HepG2 (cell line): ENCODE results near the gene DLL4. TPM values are rescaled to one million over a fixed set of nuclear protein-coding genes. Genes with fewer than 3 reads are reported as not detected.
A peak's percentile ranks its signal among the peaks of the same experiment; 100 is the strongest.

Experiments used
- DMAP1 ChIP-seq: IDR thresholded peaks from 2 replicates; pipeline ENCODE4 v1.6.1; 2016
- JUNB ChIP-seq: sonication (generic); formaldehyde crosslinking; IDR thresholded peaks from 2 replicates; pipeline ENCODE4 v1.8.0; 2022; ENCODE audit warnings: missing genetic modification reagents, mild to moderate bottlenecking, borderline replicate concordance
- MEF2D ChIP-seq: sonication (generic); formaldehyde crosslinking; IDR thresholded peaks from 2 replicates; pipeline ENCODE4 v1.5.1; 2020; ENCODE audit warnings: mild to moderate bottlenecking, missing genetic modification reagents
- NONO ChIP-seq, 2 experiments: fragments of 450-650 bp in 1 of 2; sonication (generic) in 1 of 2; formaldehyde crosslinking in 1 of 2; IDR thresholded peaks in 1 of 2; conservative IDR thresholded peaks in 1 of 2; 2 replicates each; pipeline versions ENCODE4 v1.6.1 to v1.8.0; 2017 to 2022; ENCODE audit warnings: mild to moderate bottlenecking in 1 of 2, missing genetic modification reagents in 1 of 2, moderate library complexity in 1 of 2
- POLR2G ChIP-seq: fragments of 200-400 bp; formaldehyde crosslinking; IDR thresholded peaks from 2 replicates; pipeline ENCODE4 v1.6.1; 2018; ENCODE audit warnings: mild to moderate bottlenecking, low read depth, low read length, moderate library complexity
- PRMT3 ChIP-seq: sonication (generic); formaldehyde crosslinking; IDR thresholded peaks from 2 replicates; pipeline ENCODE4 v1.8.1; 2022; ENCODE audit warnings: low read depth, mild to moderate bottlenecking, moderate library complexity, missing genetic modification reagents, borderline replicate concordance
- SYNCRIP ChIP-seq: fragments of 200-400 bp; formaldehyde crosslinking; IDR thresholded peaks from 2 replicates; pipeline ENCODE4 v1.6.1; 2018; ENCODE audit warnings: mild to moderate bottlenecking, low read depth, low read length; ENCODE audit not compliant: insufficient read depth
- THAP7 ChIP-seq: sonication (generic); formaldehyde crosslinking; IDR thresholded peaks from 2 replicates; pipeline ENCODE4 v1.8.1; 2023; ENCODE audit warnings: mild to moderate bottlenecking, missing genetic modification reagents
- ZFP41 ChIP-seq: sonication (generic); formaldehyde crosslinking; IDR thresholded peaks from 2 replicates; pipeline ENCODE4 v1.4.0; 2020; ENCODE audit warnings: mild to moderate bottlenecking, missing genetic modification reagents, borderline replicate concordance
- ZNF101 ChIP-seq: sonication (generic); formaldehyde crosslinking; IDR thresholded peaks from 2 replicates; pipeline ENCODE4 v1.4.0; 2020; ENCODE audit warnings: mild to moderate bottlenecking, low read depth, missing genetic modification reagents, borderline replicate concordance
- ZNF251 ChIP-seq: sonication (generic); formaldehyde crosslinking; IDR thresholded peaks from 2 replicates; pipeline ENCODE4 v1.9.0; 2021; ENCODE audit warnings: mild to moderate bottlenecking, missing genetic modification reagents
- ZNF33B ChIP-seq: sonication (generic); formaldehyde crosslinking; IDR thresholded peaks from 2 replicates; pipeline ENCODE4 v1.5.1; 2020; ENCODE audit warnings: mild to moderate bottlenecking, missing genetic modification reagents
- ZNF343 ChIP-seq: sonication (generic); formaldehyde crosslinking; IDR thresholded peaks from 2 replicates; pipeline ENCODE4 v1.4.0; 2020; ENCODE audit warnings: mild to moderate bottlenecking, missing genetic modification reagents
- ZNF558 ChIP-seq: sonication (generic); formaldehyde crosslinking; IDR thresholded peaks from 2 replicates; pipeline ENCODE4 v1.9.0; 2022; ENCODE audit warnings: mild to moderate bottlenecking, missing genetic modification reagents, borderline replicate concordance
- ZSCAN22 ChIP-seq: sonication (generic); formaldehyde crosslinking; IDR thresholded peaks from 2 replicates; pipeline ENCODE4 v1.4.0; 2020; ENCODE audit warnings: mild to moderate bottlenecking, missing genetic modification reagents
- polyA plus RNA-seq, 8 experiments: library from polyadenylated mRNA; depleted of rRNA in 3 of 8; stranded (reverse) in 7 of 8; unstranded in 1 of 8; fragments of >200 nt; fragmentation: Illumina TruSeq in 4 of 8; extraction: Trizol in 4 of 8; gene quantifications; 2 replicates each; pipeline versions ENCODE4 v1.2.1 to v1.2.3, GENCODE V29; 2011 to 2016; ENCODE audit warnings: low read depth in 4 of 8, missing spikeins in 1 of 8, mixed read lengths in 1 of 8; ENCODE audit not compliant: insufficient read depth in 1 of 8
- total RNA-seq, 5 experiments: library from RNA; depleted of rRNA; stranded (reverse); fragments of >200 nt; fragmentation: Illumina TruSeq; extraction: Trizol; gene quantifications; 2 replicates each; pipeline ENCODE4 v1.2.3, GENCODE V29; 2016; ENCODE audit warnings: low read depth in 1 of 5
- TF ChIP-seq, protein P1 (sequence below): sonication (generic); formaldehyde crosslinking; IDR thresholded peaks from 2 replicates; pipeline ENCODE4 v1.5.1; 2020; ENCODE audit warnings: mild to moderate bottlenecking, missing genetic modification reagents, moderate library complexity
- TF ChIP-seq, protein P2 (sequence below): sonication (generic); formaldehyde crosslinking; IDR thresholded peaks from 2 replicates; pipeline ENCODE4 v1.8.1; 2022; ENCODE audit warnings: mild to moderate bottlenecking, missing genetic modification reagents
- TF ChIP-seq, protein P3 (sequence below): sonication (generic); formaldehyde crosslinking; IDR thresholded peaks from 2 replicates; pipeline ENCODE4 v1.4.0; 2020; ENCODE audit warnings: missing genetic modification reagents

DLL4 gene
- total and polyA plus RNA-seq, 2 of the 13 experiments (the other 11 are each of a cell fraction or from before 2014, with no cell fraction given) = 0.20 to 0.25 TPM

DNA sequence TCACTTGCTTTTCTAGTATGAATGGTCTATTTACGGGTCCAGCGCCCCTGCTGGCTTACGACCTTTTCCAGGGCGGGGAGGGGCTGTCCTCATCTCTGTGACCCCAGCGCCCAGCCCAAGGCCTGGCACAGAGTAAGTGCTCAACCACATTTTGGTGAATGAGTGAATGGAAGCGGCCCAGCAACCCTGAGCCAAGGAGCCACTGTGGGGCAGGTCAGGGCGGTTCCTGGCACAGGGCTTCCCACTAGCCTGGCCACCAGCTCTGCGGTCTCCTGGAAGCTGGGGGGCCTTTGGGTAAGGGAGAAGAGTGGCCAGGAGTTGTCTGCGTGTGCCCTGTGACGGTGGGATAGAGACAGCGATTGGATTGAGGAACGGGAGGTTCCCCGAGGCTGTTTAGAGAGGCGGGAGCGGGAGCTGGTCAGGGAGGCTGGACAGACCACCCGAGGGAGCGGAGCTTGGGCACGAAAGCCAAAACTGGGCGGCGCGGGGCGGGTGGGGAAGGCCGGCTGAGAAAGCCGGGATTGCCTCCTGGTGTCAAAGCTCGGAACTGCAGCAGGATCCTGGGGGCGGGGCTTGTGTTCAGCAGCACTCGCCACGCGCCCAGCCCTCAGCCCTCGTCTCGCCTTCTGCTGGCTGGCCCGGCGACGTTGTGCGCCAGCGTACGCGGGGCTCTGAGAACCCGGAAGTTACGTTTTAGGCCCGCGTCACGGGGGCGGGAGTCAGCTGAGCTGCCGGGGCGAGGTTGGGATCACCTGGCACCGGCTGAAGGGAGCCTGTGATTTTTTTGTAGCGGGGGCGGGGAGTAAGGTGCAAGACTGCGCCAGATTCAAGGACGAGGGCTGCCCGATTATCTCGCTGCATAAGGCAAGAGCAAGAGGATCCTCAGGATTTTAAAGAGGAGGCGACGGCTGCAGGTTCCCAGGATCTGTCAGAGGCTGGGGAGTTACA lies 35.1 kb upstream of the DLL4 start, which contains the start of gene VPS18 (continued):
- TF ChIP-seq ZFP41 (no peak; the same call in 1 of the 2 replicates), JUNB (no peak), NONO (IDR thresholded peaks at IDR 0.05) (no peak), NONO (CRISPR knock-in tag; conservative IDR thresholded peaks at IDR 0.05) (no peak), MEF2D (CRISPR knock-in tag) (peak; percentile 35; the same call in 1 of the 2 replicates), ZNF343 (CRISPR knock-in tag) (peak; percentile 53; the same call in 1 of the 2 replicates), DMAP1 (CRISPR knock-in tag) (no peak), ZNF558 (CRISPR knock-in tag) (peak; percentile 45; the same call in 1 of the 2 replicates), ZSCAN22 (no peak), POLR2G (peak; percentile 67), ZNF33B (CRISPR knock-in tag) (peak; percentile 28; the same call in 1 of the 2 replicates), ZNF251 (CRISPR knock-in tag) (no peak), THAP7 (CRISPR knock-in tag) (peak; percentile 10; the same call in 1 of the 2 replicates), SYNCRIP (no peak), PRMT3 (CRISPR knock-in tag) (no peak), ZNF101 (CRISPR knock-in tag) (no peak)
- TF ChIP-seq, protein P1, sequence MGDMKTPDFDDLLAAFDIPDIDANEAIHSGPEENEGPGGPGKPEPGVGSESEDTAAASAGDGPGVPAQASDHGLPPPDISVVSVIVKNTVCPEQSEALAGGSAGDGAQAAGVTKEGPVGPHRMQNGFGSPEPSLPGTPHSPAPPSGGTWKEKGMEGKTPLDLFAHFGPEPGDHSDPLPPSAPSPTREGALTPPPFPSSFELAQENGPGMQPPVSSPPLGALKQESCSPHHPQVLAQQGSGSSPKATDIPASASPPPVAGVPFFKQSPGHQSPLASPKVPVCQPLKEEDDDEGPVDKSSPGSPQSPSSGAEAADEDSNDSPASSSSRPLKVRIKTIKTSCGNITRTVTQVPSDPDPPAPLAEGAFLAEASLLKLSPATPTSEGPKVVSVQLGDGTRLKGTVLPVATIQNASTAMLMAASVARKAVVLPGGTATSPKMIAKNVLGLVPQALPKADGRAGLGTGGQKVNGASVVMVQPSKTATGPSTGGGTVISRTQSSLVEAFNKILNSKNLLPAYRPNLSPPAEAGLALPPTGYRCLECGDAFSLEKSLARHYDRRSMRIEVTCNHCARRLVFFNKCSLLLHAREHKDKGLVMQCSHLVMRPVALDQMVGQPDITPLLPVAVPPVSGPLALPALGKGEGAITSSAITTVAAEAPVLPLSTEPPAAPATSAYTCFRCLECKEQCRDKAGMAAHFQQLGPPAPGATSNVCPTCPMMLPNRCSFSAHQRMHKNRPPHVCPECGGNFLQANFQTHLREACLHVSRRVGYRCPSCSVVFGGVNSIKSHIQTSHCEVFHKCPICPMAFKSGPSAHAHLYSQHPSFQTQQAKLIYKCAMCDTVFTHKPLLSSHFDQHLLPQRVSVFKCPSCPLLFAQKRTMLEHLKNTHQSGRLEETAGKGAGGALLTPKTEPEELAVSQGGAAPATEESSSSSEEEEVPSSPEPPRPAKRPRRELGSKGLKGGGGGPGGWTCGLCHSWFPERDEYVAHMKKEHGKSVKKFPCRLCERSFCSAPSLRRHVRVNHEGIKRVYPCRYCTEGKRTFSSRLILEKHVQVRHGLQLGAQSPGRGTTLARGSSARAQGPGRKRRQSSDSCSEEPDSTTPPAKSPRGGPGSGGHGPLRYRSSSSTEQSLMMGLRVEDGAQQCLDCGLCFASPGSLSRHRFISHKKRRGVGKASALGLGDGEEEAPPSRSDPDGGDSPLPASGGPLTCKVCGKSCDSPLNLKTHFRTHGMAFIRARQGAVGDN (CRISPR knock-in tag) = peak; percentile 95
- TF ChIP-seq, protein P2, sequence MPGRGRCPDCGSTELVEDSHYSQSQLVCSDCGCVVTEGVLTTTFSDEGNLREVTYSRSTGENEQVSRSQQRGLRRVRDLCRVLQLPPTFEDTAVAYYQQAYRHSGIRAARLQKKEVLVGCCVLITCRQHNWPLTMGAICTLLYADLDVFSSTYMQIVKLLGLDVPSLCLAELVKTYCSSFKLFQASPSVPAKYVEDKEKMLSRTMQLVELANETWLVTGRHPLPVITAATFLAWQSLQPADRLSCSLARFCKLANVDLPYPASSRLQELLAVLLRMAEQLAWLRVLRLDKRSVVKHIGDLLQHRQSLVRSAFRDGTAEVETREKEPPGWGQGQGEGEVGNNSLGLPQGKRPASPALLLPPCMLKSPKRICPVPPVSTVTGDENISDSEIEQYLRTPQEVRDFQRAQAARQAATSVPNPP (CRISPR knock-in tag) = no peak
- TF ChIP-seq, protein P3, sequence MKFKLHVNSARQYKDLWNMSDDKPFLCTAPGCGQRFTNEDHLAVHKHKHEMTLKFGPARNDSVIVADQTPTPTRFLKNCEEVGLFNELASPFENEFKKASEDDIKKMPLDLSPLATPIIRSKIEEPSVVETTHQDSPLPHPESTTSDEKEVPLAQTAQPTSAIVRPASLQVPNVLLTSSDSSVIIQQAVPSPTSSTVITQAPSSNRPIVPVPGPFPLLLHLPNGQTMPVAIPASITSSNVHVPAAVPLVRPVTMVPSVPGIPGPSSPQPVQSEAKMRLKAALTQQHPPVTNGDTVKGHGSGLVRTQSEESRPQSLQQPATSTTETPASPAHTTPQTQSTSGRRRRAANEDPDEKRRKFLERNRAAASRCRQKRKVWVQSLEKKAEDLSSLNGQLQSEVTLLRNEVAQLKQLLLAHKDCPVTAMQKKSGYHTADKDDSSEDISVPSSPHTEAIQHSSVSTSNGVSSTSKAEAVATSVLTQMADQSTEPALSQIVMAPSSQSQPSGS = peak; percentile 13; the same call in 1 of the 2 replicates
